ENCODE measurements around the gene GUSB. TPM values are rescaled to one million over a fixed set of nuclear protein-coding genes. Genes with fewer than 3 reads are reported as not detected.
"Not testable (repeated sequence)": the region's sequence is repeated elsewhere in the genome, so short reads cannot be mapped to it uniquely, and the experiment has no call there.

Gene GUSB
- polyA plus RNA-seq, 3 donors = 28.3 to 38.1 (median 36.9) TPM

DNA sequence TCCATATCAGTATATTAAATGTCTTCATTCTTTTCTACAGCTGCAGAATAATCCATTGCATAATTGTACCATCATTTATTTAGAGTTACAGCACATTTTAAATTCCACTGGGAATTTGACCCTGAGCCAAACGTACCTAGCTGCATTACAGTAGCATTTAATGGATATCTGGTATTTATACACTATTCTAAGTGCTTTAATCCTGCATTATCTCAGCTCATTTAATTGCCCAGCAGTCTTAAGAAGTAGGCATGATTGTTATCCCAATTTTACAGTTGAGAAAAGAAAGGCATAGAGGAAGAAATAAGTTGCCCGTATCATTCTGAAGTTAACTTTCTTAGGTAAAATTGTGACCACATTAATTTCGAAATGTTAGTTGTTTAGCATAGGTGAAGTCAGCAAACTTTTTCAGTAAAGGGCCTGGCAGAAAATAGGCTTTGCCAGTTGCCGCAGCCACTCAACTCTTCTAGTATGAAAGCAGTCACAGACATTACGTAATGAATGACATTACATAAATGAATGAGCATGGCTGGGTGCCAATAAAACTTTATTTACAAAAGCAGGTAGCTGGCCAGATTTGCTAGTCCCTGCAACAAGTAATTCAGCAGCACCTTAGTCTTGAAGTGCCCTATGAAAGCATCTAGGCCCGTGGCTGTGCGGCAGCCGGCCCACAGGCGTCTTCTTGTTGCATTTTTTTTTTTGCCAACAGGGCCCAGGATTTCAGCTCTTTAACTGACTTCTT lies 30.0 kb downstream of the GUSB start:
- WGBS, 3 donors = 79 to 83% (median 83%) methylated on average over 9 of the region's 9 CpGs
- no peak overlapping the region for H3K27ac ChIP-seq (ENCODE audit: low read depth, low read length)

DNA sequence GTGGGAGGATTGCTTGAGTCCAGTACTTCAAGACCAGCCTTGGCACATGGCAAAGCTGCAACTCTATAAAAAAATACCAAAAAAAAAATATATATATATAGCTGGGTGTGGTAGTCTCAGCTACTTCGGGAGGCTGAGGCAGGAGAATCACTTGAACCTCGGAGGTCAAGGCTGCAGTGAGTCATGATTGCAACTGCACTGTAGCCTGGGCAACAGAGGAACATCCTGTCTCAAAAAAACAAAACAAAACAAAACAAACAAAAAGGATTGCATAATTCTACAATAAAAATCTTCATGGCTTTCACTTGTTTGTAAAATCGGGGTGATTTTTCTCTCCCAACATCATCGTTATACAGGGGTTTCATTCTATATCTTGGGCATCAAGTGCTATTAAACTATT lies 35.1 kb downstream of the GUSB start:
- 51 to 77% (median 70%) methylated on average over 4 of the region's 4 CpGs for WGBS, 3 donors
- H3K27ac ChIP-seq (ENCODE audit: low read depth, low read length) = no peak overlapping the region

DNA sequence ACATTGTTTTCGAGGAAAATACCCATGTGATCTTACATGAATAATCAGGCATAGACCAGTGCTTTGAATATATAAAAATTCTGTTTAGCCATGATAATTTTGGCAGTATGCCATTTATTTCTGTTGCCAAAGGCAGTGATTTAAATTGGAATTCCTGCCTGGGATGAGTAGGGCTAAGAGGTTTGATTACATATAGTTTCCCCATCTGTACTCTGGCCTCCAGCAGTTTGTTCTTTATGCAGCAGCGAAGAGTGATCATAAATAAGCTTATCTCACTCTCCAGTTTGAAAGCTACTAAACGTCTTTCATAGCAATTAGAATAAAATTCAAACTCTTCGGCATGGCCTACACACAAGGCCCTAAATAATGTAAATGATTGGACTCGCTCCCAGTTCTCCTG lies 36.2 kb downstream of the GUSB start:
- 66 to 84% (median 76%) methylated on average over 1 of the region's 5 CpGs for WGBS, 3 donors
- H3K27ac ChIP-seq (ENCODE audit: low read depth, low read length) = not testable (repeated sequence)

DNA sequence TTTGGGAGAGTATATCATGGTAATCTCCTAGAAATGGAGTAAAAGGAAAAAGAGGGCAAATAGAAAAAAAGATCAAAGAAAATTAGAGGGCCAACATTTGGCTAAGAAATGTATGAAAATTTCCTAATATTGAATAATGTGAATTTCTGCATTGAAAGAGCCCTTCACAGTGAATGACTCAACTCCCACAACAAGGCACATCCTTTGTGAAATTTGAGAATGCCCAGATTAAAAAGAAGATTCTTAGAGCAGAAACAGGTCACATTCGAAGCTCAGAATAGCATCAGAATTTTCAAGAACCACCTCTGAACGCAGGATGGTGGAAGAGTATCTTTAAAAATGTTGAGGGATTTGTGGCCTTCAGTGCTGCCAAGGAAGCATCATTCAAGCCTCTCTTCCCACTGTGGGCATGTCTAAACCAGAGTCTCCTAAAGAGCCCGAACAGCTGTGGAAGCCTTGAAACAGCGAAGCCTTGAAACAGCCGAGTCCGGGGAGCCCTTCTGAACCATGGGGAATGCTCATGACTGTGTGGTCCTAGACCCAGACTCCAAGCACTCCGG lies 43.6 kb downstream of the GUSB start:
- no peak overlapping the region for H3K27ac ChIP-seq (ENCODE audit: low read depth, low read length)
- 95 to 98% (median 96%) methylated on average over 7 of the region's 7 CpGs for WGBS, 3 donors

DNA sequence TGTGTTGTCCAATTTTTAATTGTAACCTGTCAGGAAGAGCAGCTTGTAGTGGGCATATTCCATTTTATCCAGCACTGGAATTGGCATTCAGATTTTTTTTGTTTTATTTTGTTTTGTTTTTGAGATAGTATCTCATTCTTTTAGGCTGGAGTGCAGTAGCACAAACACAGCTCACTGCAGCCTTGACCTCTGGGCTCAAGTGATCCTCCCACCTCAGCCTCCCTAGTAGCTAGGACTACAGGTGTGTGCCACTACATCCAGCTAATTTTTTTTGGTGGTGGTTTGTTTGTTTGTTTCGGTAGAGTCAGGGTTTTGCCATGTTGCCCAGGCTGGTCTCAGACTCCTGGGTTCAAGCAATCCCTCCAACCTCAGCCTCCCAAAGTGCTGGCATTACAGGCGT lies 44.7 kb downstream of the GUSB start:
- H3K27ac ChIP-seq (ENCODE audit: low read depth, low read length) = no peak overlapping the region
- WGBS, 3 donors = 94 to 99% (median 98%) methylated on average over 2 of the region's 2 CpGs

DNA sequence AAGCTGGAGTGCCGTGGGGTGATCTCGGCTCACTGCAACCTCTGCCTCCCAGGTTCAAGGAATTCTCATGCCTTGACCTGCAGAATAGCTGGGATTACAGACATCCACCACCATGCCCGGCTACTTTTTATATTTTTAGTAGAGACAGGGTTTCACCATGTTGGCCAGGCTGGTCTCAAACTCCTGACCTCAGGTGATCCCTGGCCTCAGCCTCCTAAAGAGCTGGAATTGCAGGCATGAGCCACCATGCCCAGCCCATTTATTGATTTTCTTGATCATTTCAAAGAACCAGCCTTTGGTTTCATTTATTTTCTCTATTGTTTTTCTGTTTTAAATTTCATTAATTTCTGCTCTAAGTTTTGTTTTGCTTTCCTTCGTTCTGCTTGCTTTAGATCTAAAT lies 50.3 kb downstream of the GUSB start:
- WGBS, 3 donors = 92 to 98% (median 94%) methylated on average over 4 of the region's 4 CpGs
- H3K27ac ChIP-seq (ENCODE audit: low read depth, low read length) = no peak overlapping the region

DNA sequence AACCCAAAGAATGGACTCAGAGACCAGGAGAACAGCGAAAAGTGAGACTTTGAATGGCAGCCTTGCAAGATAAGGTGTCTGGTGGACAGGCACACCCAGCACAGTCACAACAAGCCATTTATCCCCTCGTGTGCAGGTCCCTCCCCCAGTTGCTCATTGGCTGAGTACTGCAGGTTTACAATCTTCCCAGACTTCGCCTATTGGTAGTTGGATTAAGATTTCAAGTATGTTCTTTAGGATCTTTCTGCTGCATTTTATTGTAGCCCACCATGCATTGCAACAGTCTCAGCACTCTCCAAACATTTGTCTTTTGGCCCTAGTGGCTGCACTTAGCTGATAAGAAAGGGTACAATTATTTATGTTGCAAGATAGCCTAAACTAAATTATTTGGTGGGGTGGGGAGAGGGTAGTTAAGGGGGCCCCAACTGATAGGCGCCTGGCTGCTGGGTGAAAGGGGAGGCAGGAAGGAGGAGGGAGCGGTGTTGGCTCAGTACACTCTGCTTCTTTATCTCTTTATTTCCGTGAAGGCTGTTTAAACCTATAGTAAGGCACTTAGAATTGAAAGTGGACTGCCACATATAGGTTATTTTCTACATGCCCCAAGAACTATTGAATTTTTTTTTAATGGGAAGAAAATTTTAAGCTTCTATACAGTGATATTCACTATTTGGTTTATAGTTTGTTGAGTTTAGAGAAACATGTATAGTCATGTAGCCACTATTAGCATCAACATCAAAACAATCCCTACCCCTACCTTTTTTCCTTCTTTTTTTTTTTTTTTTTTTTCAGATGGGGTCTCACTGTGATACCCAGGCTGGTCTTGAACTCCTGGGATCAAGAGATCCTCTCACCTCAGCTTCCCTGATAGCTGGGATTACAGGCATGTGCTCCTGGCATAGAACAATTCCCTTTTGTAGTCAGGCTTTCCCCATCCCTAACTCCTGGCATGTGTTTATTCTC lies 54.2 kb downstream of the GUSB start:
- H3K27ac ChIP-seq (ENCODE audit: low read depth, low read length) = no peak overlapping the region
- WGBS, 3 donors = 61 to 77% (median 72%) methylated on average over 6 of the region's 6 CpGs

DNA sequence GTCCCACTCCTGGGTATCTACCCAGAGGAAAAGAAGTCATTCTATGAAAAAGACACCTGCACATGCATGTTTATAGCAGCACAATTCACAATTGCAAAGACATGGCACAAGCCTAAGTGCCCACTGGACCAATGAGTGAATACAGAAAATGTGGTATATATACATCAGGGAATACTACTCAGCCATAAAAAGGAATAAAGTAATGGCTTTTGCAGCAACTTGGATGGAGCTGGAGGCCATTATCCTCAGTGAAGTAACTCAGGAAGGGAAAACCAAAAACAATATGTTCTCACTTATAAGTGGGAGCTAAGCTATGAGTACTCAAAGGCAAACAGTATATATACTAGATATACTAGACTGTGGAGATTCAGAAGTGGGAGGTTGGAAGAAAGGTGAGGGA lies 55.4 kb downstream of the GUSB start:
- no peak overlapping the region for H3K27ac ChIP-seq (ENCODE audit: low read depth, low read length)

DNA sequence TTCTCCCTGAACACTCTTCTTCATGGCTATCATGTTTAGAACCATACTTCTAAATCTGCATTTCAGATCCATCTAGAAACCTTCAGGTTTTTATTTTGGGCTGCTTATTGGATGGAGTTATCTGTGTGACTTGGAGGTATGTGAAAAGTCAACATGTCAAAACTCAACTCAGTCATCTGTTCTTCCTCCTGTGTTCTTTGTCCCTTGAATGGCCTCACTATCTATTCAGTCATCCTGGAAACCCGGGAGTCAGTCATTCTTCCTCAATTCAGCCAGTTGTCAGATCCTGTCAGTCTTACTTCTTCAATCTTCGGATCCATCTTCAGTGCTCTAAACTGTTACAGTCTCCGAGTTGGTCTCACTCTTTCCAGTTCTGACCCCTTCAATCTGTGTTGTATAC lies 57.0 kb downstream of the GUSB start:
- 72 to 89% (median 78%) methylated on average over 3 of the region's 3 CpGs for WGBS, 3 donors
- H3K27ac ChIP-seq (ENCODE audit: low read depth, low read length) = no peak overlapping the region

DNA sequence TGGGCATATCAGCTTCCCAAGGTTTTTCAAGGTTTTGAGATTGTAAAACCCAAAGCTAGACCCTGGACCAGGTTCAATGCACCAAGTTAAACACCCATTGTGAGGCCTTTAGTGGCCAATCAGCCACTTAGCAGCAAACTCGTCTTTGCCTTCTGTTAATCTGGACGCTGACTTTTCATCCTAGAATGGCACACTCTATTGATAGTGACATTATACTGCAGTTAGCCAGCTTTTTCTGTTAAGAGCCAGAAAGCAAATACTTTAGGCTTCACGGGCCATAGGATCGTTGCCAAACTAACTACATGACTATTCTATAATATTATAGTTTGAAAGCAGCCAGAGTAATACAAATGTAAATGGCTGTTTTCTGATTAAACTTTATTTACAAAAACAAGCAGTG lies 57.8 kb downstream of the GUSB start:
- no peak overlapping the region for H3K27ac ChIP-seq (ENCODE audit: low read depth, low read length)
- 49 to 86% (median 74%) methylated on average over 4 of the region's 4 CpGs for WGBS, 3 donors

DNA sequence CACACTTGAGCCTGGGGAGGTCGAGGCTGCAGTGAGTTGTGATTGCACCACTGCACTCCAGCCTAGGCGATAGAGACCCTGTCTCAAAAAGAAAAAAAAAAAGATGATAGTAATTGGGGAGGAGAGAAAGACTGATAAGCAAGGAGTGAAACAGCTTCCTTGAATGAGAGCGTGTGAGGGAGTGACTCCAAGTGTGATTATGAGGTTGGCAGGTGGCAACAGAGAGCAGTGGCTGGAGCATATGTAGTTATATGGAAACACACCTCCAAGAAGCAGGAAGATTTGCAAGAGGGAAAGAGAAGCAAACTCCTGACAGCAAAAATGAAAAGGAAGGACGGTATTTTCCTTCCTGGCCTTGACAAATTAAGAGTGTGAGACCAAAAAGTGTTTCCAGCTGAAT lies 58.7 kb downstream of the GUSB start:
- 84 to 87% (median 86%) methylated on average over 4 of the region's 4 CpGs for WGBS, 3 donors
- H3K27ac ChIP-seq (ENCODE audit: low read depth, low read length) = no peak overlapping the region

DNA sequence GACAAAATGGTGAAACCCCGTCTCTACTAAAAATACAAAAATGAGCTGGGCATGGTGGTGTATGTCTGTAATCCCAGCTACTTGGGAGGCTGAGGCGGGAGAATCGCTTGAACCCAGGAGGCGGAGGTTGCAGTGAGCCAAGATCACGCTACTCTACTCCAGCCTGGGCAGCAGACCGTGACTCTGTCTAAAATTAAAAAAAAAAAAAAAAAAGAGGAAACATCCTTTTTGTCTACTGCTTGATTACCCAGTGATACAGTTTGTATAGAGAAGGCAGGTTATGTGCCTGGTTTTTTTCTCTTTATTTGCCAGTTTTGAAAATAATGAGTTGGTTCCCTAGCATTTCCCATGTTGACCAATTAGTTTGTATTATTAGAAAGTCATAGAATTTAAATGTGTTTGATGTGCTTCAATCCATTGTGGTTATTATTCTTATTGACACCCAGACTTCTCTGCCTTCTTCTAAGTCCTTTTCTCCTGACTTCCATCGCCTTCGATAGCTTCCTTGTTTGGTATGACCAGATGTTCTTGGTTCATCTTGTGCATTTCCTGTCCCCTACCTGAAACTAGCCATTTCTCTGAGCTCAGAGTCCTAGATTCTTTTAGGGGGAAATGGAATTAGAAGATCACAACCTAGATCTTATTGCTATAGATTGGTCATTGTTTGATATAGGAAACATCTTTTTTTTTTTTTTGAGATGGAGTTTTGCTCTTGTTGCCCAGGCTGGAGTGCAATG lies 65.9 kb downstream of the GUSB start:
- 82 to 96% (median 84%) methylated on average over 8 of the region's 8 CpGs for WGBS, 3 donors
- no peak overlapping the region for H3K27ac ChIP-seq (ENCODE audit: low read depth, low read length)

DNA sequence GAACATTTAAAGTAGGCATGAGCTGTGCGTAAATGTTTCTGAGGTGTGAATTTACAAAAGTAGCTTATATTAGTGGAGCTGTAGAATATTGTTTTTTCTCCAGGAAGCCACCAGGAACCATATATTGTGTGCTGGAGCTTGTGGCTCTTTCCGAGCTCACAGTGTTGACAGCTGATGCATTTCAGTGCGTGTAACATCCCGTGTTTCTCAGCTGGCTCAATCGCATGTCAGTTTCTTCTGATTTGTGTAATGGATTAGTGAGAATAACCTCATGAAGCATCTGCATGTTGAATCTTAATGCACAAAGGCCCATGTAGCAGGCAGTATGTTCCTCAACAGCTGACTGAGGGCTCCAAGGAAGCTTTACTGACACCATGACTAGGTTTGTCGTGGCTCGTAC lies 69.8 kb downstream of the GUSB start:
- WGBS, 3 donors = 92 to 95% (median 95%) methylated on average over 7 of the region's 7 CpGs
- no peak overlapping the region for H3K27ac ChIP-seq (ENCODE audit: low read depth, low read length)

Other genes with a start within 250 kb of the GUSB start
- 10 to 100 TPM; 10.4 to 66.8 (median 21.6) TPM for gene VKORC1L1, start 109.1 kb downstream of the GUSB start, polyA plus RNA-seq
- 10 to 100 TPM; 28.6 to 38.2 (median 38.1) TPM for gene ASL, start 93.6 kb upstream of the GUSB start, polyA plus RNA-seq
- gene CRCP, start 132.6 kb upstream of the GUSB start, polyA plus RNA-seq = 10 to 100 TPM; 15.5 to 18.6 (median 16.5) TPM
- 10 to 100 TPM in 2 of 3 donors, 1 to 10 TPM in 1; 4.6 to 16.4 (median 11.8) TPM for gene TPST1, start 223.1 kb upstream of the GUSB start, polyA plus RNA-seq

All from adipose tissue (tissue), 3 donors.